GM19239 (cell line): ENCODE data around the gene PRPF39.
A peak's percentile ranks its signal among the peaks of the same experiment; 100 is the strongest.

Experiments
- DNase-seq: peaks from one replicate; pipeline ENCODE4 v3.0.0; 2011; ENCODE audit warnings: low spot score; ENCODE audit not compliant: insufficient read length
- FAIRE-seq: peaks from 2 replicates; lab custom pipeline; 2011; peaks lifted over from hg19 to GRCh38; lab: Jason Lieb, UNC

The PRPF39 gene

DNA sequence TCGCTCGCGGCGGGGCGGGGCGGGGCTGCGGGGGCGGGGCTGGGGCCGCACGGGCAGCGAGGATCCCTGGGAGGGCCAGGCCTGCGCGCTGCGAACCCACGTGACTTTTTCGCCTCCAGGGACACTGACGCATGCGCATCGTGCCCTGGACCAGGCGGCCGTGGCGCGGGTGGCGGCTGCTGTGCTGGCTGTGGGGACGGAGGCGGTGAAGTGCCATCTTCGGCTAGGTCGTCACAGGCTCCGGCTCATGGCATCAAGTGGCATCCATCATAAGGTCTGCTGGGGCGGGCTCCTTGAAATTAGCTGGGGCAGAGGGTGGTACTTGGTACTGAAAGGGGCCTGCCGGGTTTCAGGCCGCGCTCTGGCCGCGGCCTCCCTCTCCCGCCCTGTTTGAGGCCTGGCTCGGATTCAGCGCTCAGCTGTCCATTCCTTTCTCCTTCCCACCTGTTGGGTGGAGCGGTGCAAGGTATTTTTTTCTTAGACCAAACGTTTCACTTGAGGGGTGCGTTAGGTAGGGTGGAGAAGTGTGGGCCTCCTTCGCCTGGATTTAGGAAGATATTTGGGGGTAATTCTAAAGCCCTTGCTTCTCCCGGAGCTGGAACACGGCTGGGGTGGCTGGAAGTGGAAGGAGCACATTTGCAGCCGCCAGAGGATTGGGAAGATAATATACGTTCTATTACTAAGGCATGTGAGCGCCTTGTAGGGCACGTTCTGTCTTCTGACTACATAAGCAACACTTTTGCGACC, at the start of gene PRPF39:
PRPF39 (plus strand) TSS at position 141 of the 747 bp plus-strand sequence. CDS start 11,124 bp downstream, outside the sequence.
- peak; percentile 98 for DNase-seq
- FAIRE-seq, result peak; percentile 89

DNA sequence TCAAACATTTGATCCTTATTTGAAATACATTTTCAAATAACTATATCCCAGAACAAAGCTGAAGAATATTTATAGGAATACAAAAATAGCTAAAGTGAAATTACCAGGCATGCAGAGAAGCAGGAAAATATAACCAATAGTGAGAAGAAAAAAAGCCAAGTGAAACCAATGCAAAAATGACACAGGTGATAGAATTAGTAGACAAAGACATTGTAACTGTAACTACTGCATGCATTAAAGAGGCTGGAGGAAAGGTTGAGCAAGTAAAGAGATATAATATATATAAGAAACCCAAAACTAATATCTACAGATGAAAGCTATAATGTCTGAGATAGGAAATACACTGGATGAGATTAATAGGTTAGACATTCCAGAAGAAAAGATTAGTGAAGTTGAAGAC, 49.2 kb upstream of the PRPF39 start:
- no peak for FAIRE-seq
- DNase-seq, result no peak

- DNase-seq (no peak), FAIRE-seq (no peak)
These were observed 45.7 kb upstream of the PRPF39 start for GRCh38 chr14:45038256-45038655.

GRCh38 chr14:45038865-45039264, 45.1 kb upstream of the PRPF39 start:
- no peak for DNase-seq

GRCh38 chr14:45039390-45039789, 44.5 kb upstream of the PRPF39 start:
- FAIRE-seq (no peak), DNase-seq (no peak)

More at GRCh38 chr14:45038865-45039264, 45.1 kb upstream of the PRPF39 start:
- FAIRE-seq, result no peak

DNA sequence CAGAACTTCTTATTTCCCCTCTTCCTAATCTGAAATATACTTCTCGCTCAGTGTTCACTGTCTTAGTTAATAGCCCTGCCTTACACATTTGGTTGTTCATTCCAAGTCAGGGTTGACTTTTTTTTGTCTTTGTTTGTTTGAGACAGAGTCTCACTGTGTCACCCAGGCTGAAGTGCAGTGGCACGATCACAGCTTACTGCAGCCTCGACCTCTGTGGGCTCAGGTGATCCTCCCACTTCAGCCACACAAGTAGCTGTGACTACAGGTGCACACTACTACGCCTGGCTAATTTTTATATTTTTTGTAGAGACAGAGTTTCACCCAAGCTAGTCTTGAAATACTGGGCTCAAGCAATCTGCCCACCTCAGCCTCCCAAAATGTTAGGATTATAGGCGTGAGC, 42.3 kb upstream of the PRPF39 start:
- DNase-seq, result no peak
- no peak for FAIRE-seq

DNA sequence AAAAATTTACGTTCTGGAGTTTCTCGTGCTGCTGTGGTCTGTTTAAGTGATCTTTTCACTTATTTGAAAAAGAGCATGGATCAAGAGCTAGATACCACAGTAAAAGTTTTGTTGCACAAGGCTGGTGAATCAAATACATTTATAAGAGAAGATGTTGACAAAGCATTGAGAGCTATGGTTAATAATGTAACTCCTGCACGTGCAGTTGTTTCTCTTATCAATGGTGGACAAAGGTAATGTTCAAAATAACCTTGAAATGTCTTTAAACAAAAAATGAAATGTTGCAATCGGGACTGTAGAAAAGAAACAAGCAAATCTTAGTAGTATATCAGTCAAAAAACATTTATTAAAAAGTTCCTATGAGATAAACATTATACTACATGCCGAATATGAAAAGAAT, 39.3 kb upstream of the PRPF39 start:
- FAIRE-seq (no peak), DNase-seq (no peak)

- DNase-seq (no peak), FAIRE-seq (no peak)
These were observed 35.5 kb upstream of the PRPF39 start for GRCh38 chr14:45048385-45048784.

DNA sequence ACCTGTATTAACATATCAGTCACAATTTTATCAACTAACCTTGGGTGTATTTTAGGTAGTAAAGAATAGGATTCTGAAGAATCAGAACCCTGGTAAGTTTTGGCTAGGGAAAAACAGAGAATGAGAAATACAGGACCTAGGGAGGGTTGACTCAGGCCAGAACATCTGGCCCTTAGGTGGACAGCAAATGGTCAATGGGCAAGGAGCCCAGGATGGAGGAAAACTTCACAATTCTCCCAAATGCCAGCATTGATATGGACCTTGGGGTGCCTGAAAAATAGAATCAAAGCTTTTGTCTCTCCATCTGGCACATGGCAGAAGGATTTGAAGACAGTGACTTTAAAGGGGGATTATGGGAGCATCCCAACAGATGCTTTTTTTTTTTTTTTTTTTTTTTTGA, 32.7 kb upstream of the PRPF39 start:
- no peak for DNase-seq
- no peak for FAIRE-seq

GRCh38 chr14:45051896-45052295, 32.0 kb upstream of the PRPF39 start:
- FAIRE-seq (no peak), DNase-seq (no peak)

DNA sequence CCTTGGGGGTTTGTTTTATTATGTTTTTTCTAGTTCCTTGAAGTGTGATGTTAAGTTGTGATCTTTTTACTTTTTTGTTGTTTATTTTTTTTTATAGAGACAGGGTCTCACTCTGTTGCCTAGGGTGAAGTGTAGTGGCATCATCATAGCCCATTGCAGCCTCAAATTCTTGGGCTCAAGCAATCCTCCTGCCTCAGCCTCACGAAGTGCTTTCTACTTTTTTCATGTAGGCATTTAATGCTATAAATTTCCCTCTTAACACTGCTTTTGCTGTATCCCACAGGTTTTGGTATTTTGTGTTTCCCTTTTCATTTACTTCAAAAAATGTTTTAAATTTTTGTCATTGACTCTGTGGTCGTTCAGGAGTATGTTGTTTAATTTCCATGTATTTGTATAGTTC, 26.6 kb upstream of the PRPF39 start:
- no peak for DNase-seq
- no peak for FAIRE-seq

- no peak for DNase-seq
- no peak for FAIRE-seq
These were observed 26.0 kb upstream of the PRPF39 start for GRCh38 chr14:45057881-45058364.

DNA sequence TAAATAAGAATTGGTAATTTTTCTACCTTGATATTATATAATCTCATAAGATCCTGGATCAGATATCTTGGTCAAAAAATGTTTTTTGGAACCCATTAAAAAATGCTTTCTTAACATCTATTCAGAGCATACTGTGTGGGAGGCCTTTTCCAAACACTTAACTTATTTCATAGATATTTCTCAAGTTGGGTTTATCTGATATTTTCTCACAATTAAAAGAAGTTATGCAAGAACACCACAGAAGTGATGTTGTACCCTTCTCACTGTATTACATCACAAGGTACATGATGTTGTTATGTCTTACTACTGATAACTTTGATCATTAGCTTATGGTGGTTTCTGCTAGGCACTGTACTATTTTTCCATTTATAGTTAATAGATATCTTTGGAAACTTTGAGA, 23.4 kb upstream of the PRPF39 start:
- FAIRE-seq, result no peak

GRCh38 chr14:45065540-45065939, 18.4 kb upstream of the PRPF39 start:
- DNase-seq (no peak), FAIRE-seq (no peak)

More for the DNA sequence above, 23.4 kb upstream of the PRPF39 start:
- no peak for DNase-seq

GRCh38 chr14:45065956-45066355, 18.0 kb upstream of the PRPF39 start:
- no peak for FAIRE-seq
- no peak for DNase-seq

GRCh38 chr14:45066667-45067066, 17.2 kb upstream of the PRPF39 start:
- FAIRE-seq, result no peak

DNA sequence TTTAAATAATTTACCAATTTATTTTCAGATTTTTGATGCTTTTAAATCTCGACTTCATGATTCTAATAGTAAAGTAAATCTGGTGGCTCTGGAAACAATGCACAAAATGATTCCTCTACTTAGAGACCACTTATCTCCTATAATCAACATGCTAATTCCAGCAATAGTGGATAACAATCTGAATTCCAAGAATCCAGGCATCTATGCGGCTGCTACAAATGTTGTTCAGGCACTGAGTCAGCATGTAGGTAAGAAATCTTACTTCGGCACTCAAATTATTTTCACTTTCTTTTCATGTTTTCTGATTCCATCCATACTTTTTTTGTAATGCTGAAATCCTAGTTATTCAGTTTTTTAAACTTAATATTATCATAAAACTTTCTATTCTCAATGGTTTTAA, 15.5 kb upstream of the PRPF39 start:
- FAIRE-seq (no peak), DNase-seq (no peak)

More at GRCh38 chr14:45066667-45067066, 17.2 kb upstream of the PRPF39 start:
- DNase-seq, result no peak

DNA sequence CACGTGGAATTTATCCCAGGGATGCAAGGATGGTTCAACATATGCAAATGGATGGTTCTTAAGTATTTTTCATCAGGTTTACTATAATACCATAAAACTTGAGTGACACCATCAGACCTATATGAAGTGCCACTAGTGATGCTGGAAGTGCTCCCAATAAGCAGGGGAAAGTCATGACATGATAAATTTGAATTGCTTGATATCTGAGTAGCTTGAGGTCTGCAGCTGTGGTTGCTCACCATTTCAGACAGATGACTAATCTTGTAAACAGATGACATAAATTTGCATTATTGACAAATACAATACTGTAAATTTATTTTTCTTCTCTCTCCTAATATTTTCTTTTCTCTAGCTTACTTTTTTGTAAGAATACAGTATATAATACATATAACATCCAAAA, 13.7 kb upstream of the PRPF39 start:
- FAIRE-seq, result no peak

DNA sequence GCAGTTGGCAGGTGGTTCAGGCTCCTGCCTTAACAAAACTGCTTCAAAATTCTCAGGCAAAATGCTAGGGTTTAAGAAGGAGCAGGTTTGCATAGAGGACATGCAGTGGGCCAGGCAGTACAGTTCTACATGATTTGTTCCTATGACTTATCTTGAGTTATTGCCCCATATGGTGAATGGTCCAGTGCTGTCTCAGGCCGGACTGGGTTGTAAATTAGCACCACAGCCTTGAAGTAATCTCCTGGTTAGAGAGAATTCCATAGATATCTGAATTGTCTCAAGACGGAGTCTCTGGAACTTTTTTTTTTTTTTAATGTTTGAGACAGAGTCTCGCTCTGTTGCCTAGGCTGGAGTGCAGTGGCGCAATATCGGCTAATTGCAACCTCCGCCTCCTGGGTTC, 11.8 kb upstream of the PRPF39 start:
- DNase-seq (no peak), FAIRE-seq (no peak)

More for the DNA sequence above, 13.7 kb upstream of the PRPF39 start:
- no peak for DNase-seq

DNA sequence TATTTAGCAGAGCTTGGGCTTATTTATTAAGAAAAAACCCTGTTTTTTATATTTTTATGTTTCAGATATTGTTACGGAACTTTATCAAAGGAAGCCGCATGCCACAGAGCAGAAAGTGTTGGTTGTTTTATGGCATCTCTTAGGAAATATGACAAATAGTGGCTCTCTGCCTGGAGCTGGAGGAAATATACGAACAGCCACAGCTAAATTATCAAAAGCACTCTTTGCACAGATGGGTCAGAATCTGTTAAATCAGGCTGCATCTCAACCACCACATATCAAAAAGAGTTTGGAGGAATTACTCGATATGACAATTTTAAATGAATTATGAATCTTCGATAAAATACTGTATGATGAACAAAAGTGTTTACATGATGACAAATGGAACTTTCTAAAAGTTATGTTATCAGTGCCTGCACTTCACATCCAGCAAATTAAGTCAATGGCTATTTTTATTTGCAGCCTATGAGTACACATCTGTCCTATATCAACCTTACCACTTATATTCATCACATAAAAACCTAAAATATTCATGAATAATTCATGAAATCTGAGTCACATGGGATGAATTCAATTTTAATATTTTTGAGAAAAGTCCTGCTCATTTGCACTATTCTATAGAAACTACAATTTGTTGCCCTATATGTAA, 10.6 kb upstream of the PRPF39 start:
- DNase-seq, result no peak
- no peak for FAIRE-seq

- no peak for FAIRE-seq
- no peak for DNase-seq
These were observed 5.6 kb upstream of the PRPF39 start for GRCh38 chr14:45078323-45078722.
